GM19239 (cell line): ENCODE measurements around the gene RTP5.
"Not testable (repeated sequence)": the region's sequence is repeated elsewhere in the genome, so short reads cannot be mapped to it uniquely, and the experiment has no call there.

ENCODE experiments used
- DNase-seq: peaks from one replicate; pipeline ENCODE4 v3.0.0; 2011; ENCODE audit warnings: low spot score; ENCODE audit not compliant: insufficient read length
- FAIRE-seq: peaks from 2 replicates; lab custom pipeline; 2011; peaks lifted over from hg19 to GRCh38; lab: Jason Lieb, UNC

RTP5 gene

DNA sequence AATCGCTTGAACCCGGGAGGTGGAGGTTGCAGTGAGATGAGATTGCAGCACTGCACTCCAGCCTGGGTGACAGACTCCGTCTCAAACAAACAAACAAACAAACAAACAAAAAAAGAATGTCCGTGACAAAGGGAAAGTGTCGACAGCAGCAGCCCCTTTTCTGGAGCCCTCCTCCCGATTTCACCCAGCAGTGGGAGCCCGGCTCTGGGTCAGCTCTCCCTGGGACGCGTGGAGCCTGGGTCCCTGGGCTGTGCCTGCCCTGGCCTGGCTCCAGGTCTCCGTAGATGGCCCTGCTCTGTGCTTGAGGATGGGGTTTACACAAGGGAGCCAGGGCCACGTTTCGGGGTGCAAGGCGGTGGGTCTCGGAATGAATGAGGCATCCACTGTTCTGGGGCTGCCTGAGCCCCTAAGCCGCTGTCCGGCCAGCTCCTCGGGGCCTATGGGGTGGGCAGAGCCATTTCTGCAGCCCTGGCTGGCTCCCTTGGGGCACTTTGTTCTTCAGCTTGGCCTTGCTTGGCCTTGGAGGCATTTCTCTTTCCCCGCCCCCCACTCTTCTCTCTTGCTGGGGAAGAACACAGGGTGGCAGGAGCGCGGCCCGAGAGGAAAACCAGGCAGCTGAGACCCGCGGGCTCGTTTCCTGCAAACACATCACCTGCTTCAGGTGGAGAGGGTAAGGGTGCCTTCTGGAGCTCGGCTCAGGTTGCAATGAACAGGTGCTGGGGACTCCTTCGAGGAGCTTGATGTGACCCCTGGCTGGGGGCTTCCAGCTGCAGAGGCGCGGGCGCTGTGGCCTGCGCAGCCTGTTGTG lies 29.1 kb downstream of the RTP5 start:
- no peak for DNase-seq

DNA sequence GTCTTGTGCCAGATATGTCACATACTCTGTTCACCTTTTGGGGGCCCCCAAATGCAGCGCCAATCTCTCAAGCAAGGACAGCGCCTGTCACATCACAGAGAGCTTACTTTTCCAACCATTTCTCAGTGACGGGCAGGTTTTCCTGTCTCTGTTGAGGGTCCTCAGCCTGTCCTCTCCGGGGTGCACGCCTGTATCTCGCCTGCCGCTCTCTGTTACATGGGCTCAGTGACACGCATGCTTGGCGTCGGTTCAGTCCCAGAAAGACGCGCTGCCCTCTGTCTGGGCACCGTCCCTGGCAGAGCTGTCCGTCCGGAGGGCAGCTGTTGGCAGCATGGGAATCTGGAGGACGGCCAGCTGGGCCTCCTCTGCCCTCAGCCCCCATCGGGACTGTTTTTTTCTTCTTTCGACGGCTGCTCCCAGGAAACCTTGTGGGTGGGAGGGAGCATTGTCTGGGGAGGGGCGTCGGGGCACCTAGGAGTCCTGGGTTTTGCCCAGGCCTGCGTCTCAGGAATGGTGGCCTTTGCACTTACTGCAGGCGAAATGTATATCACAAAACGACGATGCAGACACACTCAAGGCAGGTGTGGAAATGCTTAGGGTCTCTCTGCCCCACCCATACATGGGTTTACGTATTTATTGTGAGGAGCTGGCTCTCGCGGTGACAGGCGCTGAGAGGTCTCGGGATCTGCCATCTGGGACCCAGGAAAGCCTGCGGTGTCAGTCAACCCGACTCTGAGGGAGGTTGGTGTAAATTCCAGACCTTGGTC lies 30.9 kb downstream of the RTP5 start:
- FAIRE-seq = no peak
- no peak for DNase-seq

More for the DNA sequence above, 29.1 kb downstream of the RTP5 start:
- no peak for FAIRE-seq

DNA sequence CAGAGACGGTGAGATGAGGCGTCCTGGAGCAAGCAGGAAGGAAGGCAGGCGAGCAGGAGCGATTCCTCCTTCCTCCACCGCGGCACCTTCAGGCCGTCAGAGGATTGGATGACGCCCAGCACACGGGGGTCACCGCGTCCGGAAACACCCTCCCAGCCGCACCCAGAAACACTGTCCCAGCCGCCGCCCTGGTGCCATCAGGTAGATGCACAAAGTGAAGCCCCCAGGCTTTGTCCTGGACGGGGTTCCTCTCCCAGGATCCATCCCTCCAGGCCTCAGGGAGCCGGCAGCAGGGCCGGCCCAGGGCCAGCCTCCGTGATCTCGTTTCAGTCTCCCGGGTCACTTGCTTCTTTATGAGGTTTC lies 31.5 kb downstream of the RTP5 start:
- FAIRE-seq (no peak), DNase-seq (no peak)

DNA sequence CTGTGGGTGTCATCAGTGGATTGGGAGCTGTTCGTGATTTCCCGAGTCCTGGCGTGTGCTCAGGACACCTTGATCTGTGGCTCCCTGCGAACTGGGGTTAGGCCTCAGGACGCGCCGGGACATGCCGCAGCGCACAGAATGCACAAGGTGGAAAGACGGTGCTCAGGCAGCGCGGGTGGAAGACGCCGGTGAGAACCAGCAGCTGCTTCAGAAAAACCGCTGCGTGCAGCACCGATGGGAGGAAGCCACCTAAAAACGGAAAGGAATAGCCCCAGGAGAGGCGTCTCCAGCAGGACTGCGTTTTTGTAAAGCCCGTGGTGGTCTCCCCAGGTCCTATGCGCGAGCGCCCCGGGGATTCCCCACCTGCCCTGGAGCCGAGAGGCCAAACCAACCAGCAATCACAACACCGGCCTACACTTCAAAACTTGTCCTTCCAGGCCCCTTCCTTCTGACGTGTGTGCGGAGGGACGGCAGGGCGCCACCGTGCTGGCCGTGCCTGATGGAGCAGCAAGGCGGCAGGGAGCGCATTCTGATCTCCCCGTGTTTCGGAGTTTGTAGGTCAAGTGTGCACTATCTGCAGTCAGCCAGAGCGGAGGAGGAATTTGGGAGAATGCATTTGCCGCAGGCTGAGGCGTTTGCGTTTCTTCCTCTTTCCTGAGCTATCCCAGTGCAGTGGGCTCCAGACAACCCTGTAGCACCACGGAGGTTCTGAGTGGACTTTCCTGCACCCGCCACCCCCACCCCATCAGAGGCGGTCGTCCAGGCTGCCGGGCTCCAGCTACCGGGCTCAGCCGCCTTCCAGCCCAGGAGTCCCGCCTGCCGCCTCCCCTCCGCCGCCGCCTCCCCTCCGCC lies 32.2 kb downstream of the RTP5 start:
- DNase-seq (no peak), FAIRE-seq (no peak)

DNA sequence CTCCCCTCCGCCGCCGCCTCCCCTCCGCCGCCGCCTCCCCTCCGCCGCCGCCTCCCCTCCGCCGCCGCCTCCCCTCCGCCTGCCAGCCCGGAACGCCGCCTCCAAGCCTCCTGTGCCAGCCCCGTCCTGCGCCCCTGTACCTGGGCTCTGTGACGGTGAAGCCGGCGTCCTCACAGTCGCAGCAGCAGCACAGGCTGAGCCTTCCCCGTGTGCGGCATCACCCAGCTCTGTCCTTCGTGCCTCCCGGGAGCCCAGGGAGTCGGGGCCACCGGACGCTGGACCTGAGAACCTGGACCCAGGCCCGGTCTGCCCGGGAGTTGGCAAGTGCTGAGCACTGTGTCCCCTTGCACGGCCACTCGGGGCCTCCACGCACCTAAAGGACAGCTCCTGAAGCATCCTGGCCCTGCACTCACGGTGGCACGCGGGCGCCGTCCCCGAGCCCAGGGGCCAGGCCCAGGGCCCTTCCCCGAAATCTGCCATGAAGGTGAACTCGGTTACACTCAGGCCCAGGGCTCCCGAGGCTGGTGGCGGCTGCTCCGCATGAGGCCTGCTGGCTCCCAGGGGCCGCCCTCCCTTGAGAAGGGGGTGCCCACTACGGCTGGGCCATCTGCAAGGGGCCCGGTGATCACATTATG lies 32.9 kb downstream of the RTP5 start:
- FAIRE-seq (no peak), DNase-seq (no peak)

DNA sequence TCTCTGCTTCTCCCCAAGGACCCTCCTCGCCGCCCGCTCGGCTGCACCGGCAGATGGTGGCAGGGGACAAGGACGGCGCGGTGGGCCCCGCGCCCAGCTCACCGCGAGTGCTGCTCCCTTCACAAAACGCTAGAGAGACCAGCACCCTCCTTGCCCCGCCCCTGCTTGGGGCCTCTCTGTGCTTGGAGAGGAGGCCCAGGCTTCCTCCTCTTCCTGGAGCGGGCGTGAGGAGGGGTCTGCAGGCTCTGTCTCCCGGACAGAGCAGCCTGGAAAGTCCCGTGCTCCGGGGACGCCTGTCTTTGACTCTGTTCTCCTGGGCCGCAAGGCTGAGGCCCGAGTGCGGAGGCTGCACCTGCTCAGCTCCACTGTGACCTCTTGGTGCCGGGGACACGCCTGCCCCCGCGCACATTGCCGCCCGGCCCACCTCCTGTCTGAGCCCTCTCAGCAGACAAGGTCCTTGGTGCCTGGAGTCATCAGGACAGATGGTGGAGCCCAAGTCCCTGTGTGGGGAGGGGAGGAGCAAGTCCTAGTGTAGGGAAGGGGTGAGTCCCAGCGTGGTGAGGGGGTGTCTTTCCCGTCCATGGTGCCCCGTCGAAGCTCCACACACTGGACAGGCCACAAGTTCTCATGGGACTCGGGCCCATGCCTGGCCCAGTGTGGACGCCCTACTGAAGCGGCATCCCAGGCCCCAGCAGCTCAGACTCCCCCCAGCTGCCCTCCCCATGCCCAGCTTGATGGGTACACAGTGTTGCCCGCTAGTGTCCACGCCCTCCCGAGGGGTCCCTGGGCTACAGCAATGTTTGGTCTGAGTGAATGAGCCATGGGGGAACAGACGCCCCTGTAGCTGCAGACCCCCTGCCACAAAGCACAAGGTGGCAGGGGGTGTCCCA lies 33.8 kb downstream of the RTP5 start:
- FAIRE-seq = no peak
- DNase-seq = no peak

DNA sequence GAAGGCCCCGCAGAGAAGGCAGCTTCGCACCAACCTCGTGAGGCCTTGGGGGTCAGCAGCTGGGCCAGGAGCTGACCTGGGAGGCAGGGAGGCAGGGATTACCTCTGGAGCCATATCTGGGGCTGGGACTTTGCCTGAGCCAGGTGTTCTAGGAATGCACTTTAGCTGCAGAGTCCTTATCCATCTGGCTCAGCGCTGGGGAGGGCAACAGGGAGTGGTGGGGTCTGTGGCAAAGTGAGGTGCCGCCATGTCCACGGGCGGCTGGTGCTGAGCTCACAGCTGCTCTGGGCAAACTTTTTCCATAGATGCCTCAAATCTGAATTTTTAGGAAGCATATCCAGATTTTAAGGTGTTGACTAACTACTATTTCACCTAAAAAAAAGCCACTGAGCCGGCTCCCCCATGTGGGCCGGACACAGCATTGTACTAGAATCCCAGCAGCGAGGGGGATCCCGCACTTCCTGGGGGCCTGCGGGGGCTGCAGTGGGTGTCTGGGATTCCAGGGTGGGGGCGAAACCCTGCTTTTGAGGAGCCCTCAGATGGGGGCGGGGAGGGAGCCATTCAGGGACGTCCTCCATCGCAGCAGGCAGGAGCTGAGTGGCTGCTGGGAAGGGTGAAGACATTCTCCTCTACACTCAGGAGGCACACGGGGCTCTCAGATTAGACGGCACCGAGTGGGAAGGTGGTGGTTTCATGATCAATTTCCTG lies 34.6 kb downstream of the RTP5 start:
- no peak for FAIRE-seq
- no peak for DNase-seq

DNA sequence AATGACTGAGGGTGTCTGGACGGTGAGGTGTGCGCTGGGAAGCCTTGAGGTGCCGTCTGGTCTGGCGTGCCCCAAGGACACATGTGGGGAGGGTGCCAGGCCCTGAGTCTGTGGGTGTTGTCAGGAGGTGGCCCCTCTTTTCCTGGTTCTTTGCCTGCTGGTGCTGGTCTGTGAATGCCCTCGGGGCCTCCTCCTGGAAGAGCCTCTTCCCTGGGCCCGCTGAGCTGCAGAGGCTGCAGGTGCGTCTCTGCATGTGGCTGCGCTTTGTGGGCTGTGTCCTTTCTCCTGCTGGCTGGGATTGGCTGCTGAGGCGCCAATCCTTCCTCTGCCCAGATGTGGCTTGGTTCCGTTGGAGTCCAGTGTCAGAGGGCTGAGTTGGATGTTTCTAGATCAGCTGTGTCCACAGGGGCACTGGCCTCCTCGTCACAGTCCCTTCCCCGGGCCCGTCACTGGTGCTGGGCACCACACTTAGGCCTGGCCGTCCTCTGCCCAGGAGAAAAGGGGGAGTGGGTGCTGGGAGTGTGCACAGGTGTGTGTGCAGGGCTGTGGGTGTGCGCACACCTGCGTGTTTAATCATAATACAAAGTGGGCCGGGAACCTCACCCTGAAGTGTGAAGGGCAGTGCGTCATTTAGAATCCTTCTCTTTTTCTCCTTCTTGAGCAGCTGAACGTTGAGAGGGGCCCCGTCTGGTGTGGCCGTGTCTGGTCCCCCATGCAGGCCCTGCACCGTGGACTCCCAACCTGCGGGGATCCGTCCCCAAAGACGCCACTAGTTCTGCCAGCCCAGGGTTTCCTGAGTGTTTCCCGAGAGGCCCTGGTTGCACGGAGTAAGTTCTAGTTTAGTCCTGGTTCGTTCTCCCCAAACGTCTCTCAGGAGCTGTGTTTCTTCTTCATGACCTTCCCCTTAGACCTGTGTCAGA lies 35.5 kb downstream of the RTP5 start:
- DNase-seq (no peak), FAIRE-seq (no peak)

DNA sequence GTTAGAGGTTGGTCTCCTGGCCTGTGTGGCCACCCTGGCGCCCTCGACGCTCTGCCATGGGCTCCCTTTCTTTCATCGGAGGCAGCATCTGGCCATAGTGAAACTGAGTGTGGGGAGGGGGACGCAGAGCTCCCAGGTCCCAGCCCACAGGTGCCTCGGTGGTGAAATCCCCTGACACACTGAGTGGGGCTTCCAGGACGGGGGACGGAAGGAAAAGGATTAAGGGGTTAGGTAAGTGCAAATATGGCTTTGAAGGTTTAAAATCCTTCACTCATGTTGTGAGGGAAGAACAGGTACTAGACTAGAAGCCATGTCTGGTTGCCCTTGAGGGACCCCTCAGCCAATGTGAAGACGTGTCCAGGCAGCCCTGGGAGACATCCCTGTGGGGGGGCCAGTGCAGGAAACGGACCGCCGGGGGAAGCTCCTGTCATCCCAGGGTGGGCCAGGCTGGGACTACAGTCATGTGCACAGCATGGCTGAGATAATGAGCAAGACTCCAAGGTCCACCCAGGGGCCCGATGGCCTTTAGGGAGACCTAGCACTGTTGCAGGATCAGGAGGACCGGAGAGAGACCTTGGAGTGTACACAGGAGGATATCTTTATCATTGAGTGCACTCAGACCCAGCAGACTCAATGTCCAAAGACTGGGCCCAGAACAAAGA lies 36.3 kb downstream of the RTP5 start:
- DNase-seq = no peak
- FAIRE-seq = no peak

DNA sequence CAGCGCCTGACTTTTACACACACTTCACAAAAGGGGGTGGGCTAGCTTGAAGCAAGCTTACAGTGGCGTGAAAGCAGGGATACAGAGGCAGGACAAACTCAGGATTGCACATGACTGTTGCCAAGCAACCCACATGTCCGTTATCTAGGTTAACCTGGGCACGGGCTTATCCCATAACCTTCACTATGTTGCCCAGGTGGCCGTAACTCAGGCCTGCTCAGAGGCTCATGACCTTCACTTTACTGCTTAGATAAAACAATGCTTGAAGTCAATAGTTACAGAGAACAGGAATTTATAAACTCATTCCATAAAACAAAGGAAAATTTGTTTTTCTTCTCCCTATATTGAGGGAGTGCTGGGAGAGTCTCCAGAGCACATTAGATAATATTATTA lies 36.8 kb downstream of the RTP5 start:
- not testable (repeated sequence) for FAIRE-seq, DNase-seq

DNA sequence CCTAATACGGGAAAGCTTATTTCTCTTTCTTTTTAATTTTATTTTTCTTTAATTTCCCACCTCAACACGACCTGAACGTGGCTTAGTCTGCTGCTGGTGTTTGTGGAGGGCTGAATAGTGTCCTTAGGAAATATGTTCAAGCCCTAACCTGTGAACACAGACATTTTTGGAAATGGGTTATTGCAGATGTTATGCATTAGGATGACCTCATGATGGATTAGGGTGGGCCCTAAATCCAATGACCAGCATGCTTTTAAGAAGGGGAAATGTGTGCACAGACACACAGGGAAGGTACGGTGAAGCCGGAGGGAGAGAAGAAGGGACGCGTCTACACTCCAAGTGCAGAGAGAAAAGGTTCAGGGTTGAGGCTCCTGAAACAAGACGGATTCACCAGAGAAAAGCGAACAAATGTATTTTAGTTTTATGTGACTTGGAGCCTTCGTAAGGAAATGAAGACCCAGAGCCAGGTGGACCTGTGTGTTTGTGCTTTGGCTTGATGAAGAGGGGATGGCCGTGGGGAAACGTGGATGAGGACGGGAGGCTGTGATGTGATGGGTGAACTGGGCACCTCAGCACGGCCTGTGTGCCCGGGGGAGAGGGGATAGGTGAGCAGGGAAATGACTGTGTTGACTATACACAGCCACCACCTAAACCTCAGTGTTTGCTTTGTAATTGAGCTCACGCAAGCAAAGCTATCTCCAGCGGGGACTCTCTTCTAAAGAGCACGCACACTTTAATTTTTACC lies 37.5 kb downstream of the RTP5 start:
- FAIRE-seq (no peak), DNase-seq (no peak)

DNA sequence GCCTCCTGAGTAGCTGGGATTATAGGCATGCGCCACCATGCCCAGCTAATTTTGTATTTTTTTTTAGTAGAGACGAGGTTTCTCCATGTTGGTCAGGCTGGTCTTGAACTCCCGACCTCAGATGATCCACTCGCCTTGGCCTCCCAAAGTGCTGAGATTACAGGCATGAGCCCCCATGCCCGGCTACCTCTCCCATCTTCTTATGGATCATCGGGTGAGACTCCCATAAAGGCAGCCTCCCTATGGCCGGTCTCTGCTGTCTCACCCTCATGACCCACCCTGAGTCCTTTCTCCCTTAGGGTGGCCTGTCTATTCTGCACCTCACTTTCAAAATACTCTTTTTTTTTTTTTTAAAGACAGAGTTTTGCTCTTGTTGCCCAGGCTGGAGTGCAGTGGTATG lies 38.3 kb downstream of the RTP5 start:
- FAIRE-seq, DNase-seq: not testable (repeated sequence)

DNA sequence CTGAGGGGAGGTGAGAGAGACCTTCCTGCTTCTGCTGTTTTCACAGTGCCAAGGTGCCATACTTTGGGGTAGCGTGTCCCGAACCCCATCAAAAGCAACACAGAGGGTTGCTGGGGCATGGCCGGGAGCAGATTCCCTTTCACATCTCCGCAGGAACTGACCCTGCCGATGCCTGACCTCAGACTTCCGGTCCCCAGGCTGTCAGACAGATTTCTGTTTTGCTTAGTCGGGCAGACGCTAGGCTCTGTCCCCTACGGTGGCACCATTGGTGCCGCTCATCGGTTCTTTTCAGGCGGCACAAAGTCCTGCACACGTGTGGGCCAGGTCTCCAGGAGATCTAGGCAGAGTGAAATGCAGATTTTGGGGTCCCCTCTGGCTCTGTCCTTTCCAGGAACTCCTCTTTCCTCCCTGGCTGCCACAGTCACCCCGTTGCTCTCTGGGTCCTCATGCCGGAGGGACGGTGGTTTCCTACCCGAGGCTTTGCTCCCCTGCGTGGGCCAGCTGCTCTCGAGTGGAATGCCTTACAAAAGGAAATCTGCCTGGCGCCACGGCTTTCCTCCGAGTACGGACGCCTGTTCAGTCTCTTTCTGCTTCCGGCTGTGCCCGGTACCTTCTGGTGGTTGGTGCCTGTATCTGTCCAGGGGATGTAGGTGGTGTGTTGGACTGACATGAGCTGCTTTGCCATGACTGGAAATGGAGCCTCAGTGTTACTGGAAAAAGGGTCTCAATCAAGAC lies 39.3 kb downstream of the RTP5 start:
- FAIRE-seq = no peak
- DNase-seq = no peak

DNA sequence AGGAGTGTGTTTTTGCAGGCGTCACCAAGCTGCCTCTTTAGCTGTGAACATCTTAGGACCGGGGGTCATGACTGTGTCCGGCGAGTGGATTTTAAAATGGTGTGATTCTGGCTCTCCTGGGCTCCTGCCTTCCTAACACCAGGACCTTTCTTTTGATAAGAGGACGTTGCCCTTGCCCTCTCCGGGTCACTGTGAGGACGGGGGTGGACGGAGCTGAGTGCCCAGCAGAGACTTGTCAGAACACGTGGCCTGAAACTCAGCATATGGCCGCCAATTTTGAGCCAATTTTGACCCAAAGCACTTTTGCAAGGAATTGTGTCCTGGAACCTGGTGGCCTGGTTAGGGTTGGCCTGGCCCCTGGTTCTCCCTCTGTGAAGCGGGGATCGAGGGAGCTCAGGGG lies 40.2 kb downstream of the RTP5 start:
- DNase-seq (no peak), FAIRE-seq (no peak)

DNA sequence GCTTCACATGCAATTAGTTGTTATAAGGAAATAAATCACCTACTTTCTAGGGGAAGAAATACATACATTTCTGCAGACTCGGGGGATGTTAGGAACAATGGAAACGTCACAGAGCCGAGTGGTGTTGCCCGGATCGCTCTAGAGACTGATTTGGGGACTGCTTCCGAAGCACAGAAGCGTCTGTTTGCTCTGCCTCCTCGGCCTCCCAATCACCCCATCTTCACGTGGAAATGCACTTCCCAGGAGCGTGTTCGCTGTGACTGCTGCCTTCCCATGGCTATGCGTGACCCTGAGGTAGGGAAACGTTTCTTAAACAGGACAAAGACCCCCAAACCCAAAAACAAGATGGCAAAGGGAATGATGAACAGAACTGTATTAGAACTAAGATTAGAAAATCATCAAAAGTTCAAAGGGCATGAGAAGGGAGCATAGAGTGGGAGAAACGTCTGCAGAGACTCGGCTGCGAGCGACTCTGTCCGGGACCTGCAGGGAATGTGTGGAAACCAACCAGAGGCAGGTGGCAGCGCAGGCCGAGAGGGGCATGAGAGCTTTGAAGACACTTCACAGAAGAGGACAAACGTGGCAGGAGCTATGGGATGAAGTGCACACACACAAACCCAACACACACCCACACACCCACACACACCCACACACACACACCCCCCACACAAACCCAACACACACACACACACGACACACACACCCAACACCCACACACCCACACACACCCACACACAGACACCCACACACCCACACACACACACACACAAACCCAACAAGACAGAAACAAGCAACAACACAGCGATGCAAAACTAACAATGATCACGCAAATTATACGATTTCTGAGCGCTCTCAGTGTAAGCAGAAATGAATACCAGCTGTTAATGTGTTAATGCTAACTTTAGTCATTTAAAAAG lies 41.3 kb downstream of the RTP5 start:
- FAIRE-seq (no peak), DNase-seq (no peak)
